PC-3 (cell line): ENCODE data around the gene ZBED4. TPM values are rescaled to one million over a fixed set of nuclear protein-coding genes. Genes with fewer than 3 reads are reported as not detected.

Source experiments
- ATAC-seq: fragments of 200-7000 bp; cut with Tn5 transposase; 2 replicates; pipeline ENCODE4 v1.9.1; 2020; ENCODE audit warnings: mild to moderate bottlenecking, moderate library complexity
- BruUV-seq: library from RNA; stranded (reverse); fragments of 400-500 nt; replicated peaks from 2 replicates; lab custom pipeline; 2021; lab: Mats Ljungman, UMichigan
- CTCF ChIA-PET: fragments of 300-600 bp; sonication (Branson Sonifier 250); formaldehyde crosslinking; loops from one replicate; lab custom pipeline; 2022; ENCODE audit warnings: antibody characterized with exemption; lab: Charles Lee
- POLR2A ChIA-PET: fragments of 300-600 bp; sonication (Branson Sonifier 250); formaldehyde crosslinking; loops from one replicate; lab custom pipeline; 2022; ENCODE audit warnings: antibody characterized with exemption; ENCODE audit not compliant: unreplicated experiment; lab: Charles Lee
- DNase-seq: peaks from one replicate; pipeline ENCODE4 v3.0.0-alpha.2; 2015
- H2AFZ ChIP-seq: fragments of 300-600 bp; sonication (generic); 2 replicates; pipeline ENCODE4 v1.6.0; 2016; ENCODE audit warnings: antibody characterized with exemption, low read length
- H3F3A ChIP-seq: fragments of 300-600 bp; sonication (generic); one replicate; pipeline ENCODE4 v1.6.0; 2017; ENCODE audit warnings: antibody characterized with exemption, low read length, control low read depth, mild to moderate bottlenecking; ENCODE audit not compliant: unreplicated experiment
- H3K27ac ChIP-seq: fragments of 300-600 bp; sonication (generic); 2 replicates; pipeline ENCODE4 v1.5.1; 2016; ENCODE audit warnings: mild to moderate bottlenecking, low read length
- H3K27me3 ChIP-seq: fragments of 300-600 bp; sonication (generic); 2 replicates; pipeline ENCODE4 v1.6.1; 2016; ENCODE audit warnings: low read length, mixed read lengths
- H3K36me3 ChIP-seq: fragments of 300-600 bp; sonication (generic); 2 replicates; pipeline ENCODE4 v1.6.1; 2016; ENCODE audit warnings: low read depth, mixed run types, low read length, mixed read lengths
- H3K4me1 ChIP-seq: fragments of 300-600 bp; sonication (generic); 2 replicates; pipeline ENCODE4 v1.5.1; 2016; ENCODE audit warnings: low read length; ENCODE audit not compliant: insufficient read depth
- H3K4me2 ChIP-seq: fragments of 300-600 bp; sonication (generic); 2 replicates; pipeline ENCODE4 v1.6.0; 2016; ENCODE audit warnings: low read length
- H3K4me3 ChIP-seq: fragments of 300-600 bp; sonication (generic); 2 replicates; pipeline ENCODE4 v1.5.1; 2016; ENCODE audit warnings: mild to moderate bottlenecking, low read length, mixed read lengths
- H3K79me2 ChIP-seq: fragments of 300-600 bp; sonication (generic); 2 replicates; pipeline ENCODE4 v1.6.1; 2017; ENCODE audit warnings: low read length, mixed read lengths
- H3K9ac ChIP-seq: fragments of 300-600 bp; sonication (generic); 2 replicates; pipeline ENCODE4 v1.6.0; 2016; ENCODE audit warnings: mild to moderate bottlenecking, low read length
- H3K9me2 ChIP-seq: fragments of 300-600 bp; sonication (generic); replicated peaks from 2 replicates; pipeline ENCODE4 v1.6.1; 2016; ENCODE audit warnings: mixed run types, low read length, mixed read lengths
- H3K9me3 ChIP-seq: fragments of 300-600 bp; sonication (generic); 2 replicates; pipeline ENCODE4 v1.6.1; 2016; ENCODE audit warnings: low read length, mixed read lengths
- H4K20me1 ChIP-seq: fragments of 300-600 bp; sonication (generic); 2 replicates; pipeline ENCODE4 v1.6.1; 2016; ENCODE audit warnings: low read length, mixed read lengths
- CTCF ChIP-seq: fragments of 300-600 bp; sonication (generic); conservative IDR thresholded peaks from 2 replicates; pipeline ENCODE4 v1.5.1; 2017; ENCODE audit warnings: antibody characterized with exemption, low read depth, mild to moderate bottlenecking, low read length
- EZH2 ChIP-seq: fragments of 300-600 bp; sonication (generic); IDR thresholded peaks from one replicate; pipeline ENCODE4 v1.6.1; 2017; ENCODE audit warnings: antibody characterized with exemption, mild to moderate bottlenecking, low read length; ENCODE audit not compliant: unreplicated experiment
- EZH2phosphoT487 ChIP-seq: fragments of 300-600 bp; sonication (generic); IDR thresholded peaks from 2 replicates; pipeline ENCODE4 v1.6.1; 2018; ENCODE audit warnings: mild to moderate bottlenecking, antibody characterized with exemption, low read length, borderline replicate concordance
- intact Hi-C: fragments of 100-400 bp; cut with micrococcal nuclease; formaldehyde crosslinking; loops from 2 replicates; pipeline ENCODE4 v1.9.0; 2023
- total RNA-seq: library from RNA; depleted of rRNA; stranded (reverse); fragments of >200 nt; gene quantifications from 2 replicates; pipeline ENCODE4 v1.2.3, GENCODE V29; 2014

The ZBED4 gene
- total RNA-seq, 1 experiment from 2014 or later: 11.5 TPM

- Histone ChIP-seq H3K4me3 (no peak overlapping the region), H4K20me1 (no peaks in the 10 kb centered on the region), H3K36me3 (no peaks in the 10 kb centered on the region), H3K9me2 (no peaks in the 10 kb centered on the region), H3K9me3 (no peaks in the 10 kb centered on the region), H3F3A (no peaks in the 10 kb centered on the region), H3K4me1 (peaks cover 5% of the 10 kb centered on the region), H2AFZ (no peak overlapping the region), H3K4me2 (no peak overlapping the region), H3K27ac (no peak overlapping the region), H3K9ac (no peak overlapping the region), H3K79me2 (peaks cover 11% of the 10 kb centered on the region; the same call in 1 of the 2 replicates), H3K27me3 (no peaks in the 10 kb centered on the region)
- ATAC-seq (no peak), DNase-seq (no peak)
- intact Hi-C loops: no loop called here
- TF ChIP-seq EZH2 (no peak), EZH2phosphoT487 (no peak), CTCF (no peak)
- no TSS peak for BruUV-seq
- CTCF ChIA-PET: no interaction called here
- POLR2A ChIA-PET: no interaction called here
Measured at GRCh38 chr22:49922926-49923325, 69.3 kb downstream of the ZBED4 start.

GRCh38 chr22:49923445-49923844, 69.8 kb downstream of the ZBED4 start:
- Histone ChIP-seq H3K4me3 (no peak overlapping the region), H4K20me1 (no peaks in the 10 kb centered on the region), H3F3A (no peaks in the 10 kb centered on the region), H3K9ac (no peak overlapping the region), H3K9me3 (no peaks in the 10 kb centered on the region), H3K79me2 (peaks cover 11% of the 10 kb centered on the region; the same call in 1 of the 2 replicates), H3K9me2 (no peaks in the 10 kb centered on the region), H3K4me1 (peaks cover 5% of the 10 kb centered on the region), H3K36me3 (no peaks in the 10 kb centered on the region), H3K27ac (no peak overlapping the region), H3K27me3 (no peaks in the 10 kb centered on the region), H2AFZ (no peak overlapping the region), H3K4me2 (no peak overlapping the region)
- POLR2A ChIA-PET: no interaction called here
- no TSS peak for BruUV-seq
- intact Hi-C loops: no loop called here
- DNase-seq: no peak
- CTCF ChIA-PET: no interaction called here
- TF ChIP-seq EZH2phosphoT487 (no peak), CTCF (peak; percentile 38), EZH2 (no peak)
- ATAC-seq: no peak

GRCh38 chr22:49924113-49924833, 70.6 kb downstream of the ZBED4 start:
- H3K27ac ChIP-seq: no peak overlapping the region
- no peaks in the 10 kb centered on the region for H3K27me3 ChIP-seq
- TF ChIP-seq EZH2 (no peak), CTCF (no peak), EZH2phosphoT487 (no peak)
- ATAC-seq (no peak), DNase-seq (no peak)
- H3K9me2 ChIP-seq: no peaks in the 10 kb centered on the region
- ChIA-PET CTCF (no interaction called here), POLR2A (no interaction called here)
- H3F3A ChIP-seq: no peaks in the 10 kb centered on the region
- no peaks in the 10 kb centered on the region for H3K36me3 ChIP-seq
- H3K9me3 ChIP-seq: no peaks in the 10 kb centered on the region
- intact Hi-C loops: no loop called here
- H2AFZ ChIP-seq: no peak overlapping the region
- peaks cover 4% of the 10 kb centered on the region for H3K4me1 ChIP-seq
- no TSS peak for BruUV-seq
- H3K79me2 ChIP-seq: 0 out of 2 replicates have a peak, but pooled peaks cover 7% of the 10 kb centered on the region
- H3K4me2 ChIP-seq: no peak overlapping the region
- no peak overlapping the region for H3K4me3 ChIP-seq
- H4K20me1 ChIP-seq: no peaks in the 10 kb centered on the region
- no peak overlapping the region for H3K9ac ChIP-seq
